GM12878 (cell line): ENCODE data around the gene COPS6. TPM values are rescaled to one million over a fixed set of nuclear protein-coding genes. Genes with fewer than 3 reads are reported as not detected.

Experiments
- ATAC-seq: fragments of 200-7000 bp; cut with Tn5 transposase; 3 replicates; pipeline ENCODE4 v1.9.1; 2020; ENCODE audit warnings: mild to moderate bottlenecking, moderate library complexity
- BruUV-seq: library from RNA; stranded (reverse); fragments of 400-500 nt; replicated peaks from 2 replicates; lab custom pipeline; 2021; lab: Mats Ljungman, UMichigan
- CTCF ChIA-PET: fragments of 300-600 bp; sonication (Branson Sonifier 250); formaldehyde crosslinking; extraction: SDS; loops from one replicate; lab custom pipeline; 2021; ENCODE audit warnings: inconsistent platforms; lab: Yijun Ruan, JAX
- POLR2A ChIA-PET: fragments of 350-600 bp; formaldehyde crosslinking; extraction: SDS; loops from one replicate; lab custom pipeline; 2021; ENCODE audit warnings: inconsistent platforms; lab: Charles Lee
- RAD21 ChIA-PET: fragments of 300-600 bp; sonication (Branson Sonifier 250); formaldehyde crosslinking; loops from one replicate; lab custom pipeline; 2023; ENCODE audit warnings: antibody characterized with exemption; ENCODE audit not compliant: unreplicated experiment; lab: Charles Lee
- SMC1A ChIA-PET: fragments of 300-600 bp; sonication (Branson Sonifier 250); formaldehyde crosslinking; loops from one replicate; lab custom pipeline; 2023; ENCODE audit not compliant: unreplicated experiment, uncharacterized antibody; lab: Charles Lee
- DNase-seq: peaks from one replicate; pipeline ENCODE4 v3.0.0-alpha.2; 2011; ENCODE audit warnings: low read depth, low spot score
- FAIRE-seq: peaks from 3 replicates; lab custom pipeline; 2011; peaks lifted over from hg19 to GRCh38; lab: Jason Lieb, UNC
- H2AFZ ChIP-seq: 2 replicates; pipeline ENCODE4 v1.6.0; 2011; ENCODE audit warnings: low read depth, low read length, control low read depth; ENCODE audit not compliant: control insufficient read depth
- H3K27ac ChIP-seq: 2 replicates; pipeline ENCODE4 v1.5.1; 2011; ENCODE audit warnings: control low read depth; ENCODE audit not compliant: control insufficient read depth, insufficient read depth
- H3K27me3 ChIP-seq, 2 experiments: replicated peaks in 1 of 2; 2 replicates each; pipeline versions ENCODE4 v1.6.0 to v1.6.1; 2011; ENCODE audit warnings: low read length in 1 of 2; ENCODE audit not compliant: control insufficient read depth in 2 of 2, insufficient read depth in 2 of 2
- H3K36me3 ChIP-seq, 2 experiments: 2 replicates each; pipeline ENCODE4 v1.5.1; 2011; ENCODE audit warnings: low read length in 1 of 2; ENCODE audit not compliant: control insufficient read depth in 2 of 2, insufficient read depth in 2 of 2
- H3K4me1 ChIP-seq: 2 replicates; pipeline ENCODE4 v1.6.1; 2011; ENCODE audit warnings: mild to moderate bottlenecking, low read length, moderate library complexity, mixed read lengths; ENCODE audit not compliant: control insufficient read depth, insufficient read depth
- H3K4me2 ChIP-seq: 2 replicates; pipeline ENCODE4 v1.6.0; 2011; ENCODE audit warnings: control low read depth; ENCODE audit not compliant: control insufficient read depth, insufficient read depth
- H3K4me3 ChIP-seq: fragments of 200-600 bp; sonication (generic); 2 replicates; pipeline ENCODE4 v1.5.1; 2016
- H3K79me2 ChIP-seq: 2 replicates; pipeline ENCODE4 v1.6.0; 2011; ENCODE audit warnings: low read length; ENCODE audit not compliant: control insufficient read depth, insufficient read depth
- H3K9ac ChIP-seq: 2 replicates; pipeline ENCODE4 v1.8.0; 2011; ENCODE audit warnings: low read length, control low read depth, mixed read lengths; ENCODE audit not compliant: control insufficient read depth, insufficient read depth
- H3K9me3 ChIP-seq: replicated peaks from 3 replicates; pipeline ENCODE4 v1.5.1; 2011; ENCODE audit warnings: mild to moderate bottlenecking, low read length; ENCODE audit not compliant: control insufficient read depth, insufficient read depth
- H4K20me1 ChIP-seq: 2 replicates; pipeline ENCODE4 v1.6.0; 2011; ENCODE audit not compliant: control insufficient read depth, insufficient read depth
- ATF3 ChIP-seq: IDR thresholded peaks from 2 replicates; pipeline ENCODE4 v1.6.1; 2011; ENCODE audit warnings: low read depth, mild to moderate bottlenecking, low read length, moderate library complexity, borderline replicate concordance; ENCODE audit errors: extremely low read depth
- CTCF ChIP-seq, 3 experiments: IDR thresholded peaks in 2 of 3; conservative IDR thresholded peaks in 1 of 3; 2 replicates each; pipeline ENCODE4 v1.5.1; 2011; ENCODE audit warnings: low read depth in 3 of 3, low read length in 3 of 3, mild to moderate bottlenecking in 3 of 3, control low read depth in 2 of 3, moderate library complexity in 2 of 3, inconsistent platforms in 1 of 3, mixed read lengths in 1 of 3; ENCODE audit not compliant: control insufficient read depth in 2 of 3, insufficient read depth in 1 of 3; ENCODE audit errors: extremely low read depth in 1 of 3
- IKZF1 ChIP-seq: fragments of 450-650 bp; conservative IDR thresholded peaks from 2 replicates; pipeline ENCODE4 v1.6.1; 2017; ENCODE audit warnings: antibody characterized with exemption, mild to moderate bottlenecking
- KLF5 ChIP-seq: fragments of 450-650 bp; IDR thresholded peaks from 2 replicates; pipeline ENCODE4 v1.6.1; 2014; ENCODE audit warnings: mild to moderate bottlenecking; ENCODE audit not compliant: partially characterized antibody
- MTA2 ChIP-seq: fragments of 450-650 bp; IDR thresholded peaks from 2 replicates; pipeline ENCODE4 v1.6.1; 2016; ENCODE audit warnings: low read depth, mild to moderate bottlenecking, moderate library complexity
- NRF1 ChIP-seq: conservative IDR thresholded peaks from 2 replicates; pipeline ENCODE4 v1.6.1; 2011; ENCODE audit warnings: mild to moderate bottlenecking, low read depth, low read length, improper control_type of control experiment
- PML ChIP-seq: IDR thresholded peaks from 2 replicates; pipeline ENCODE4 v1.6.1; 2012; ENCODE audit warnings: low read length, inconsistent platforms
- RBBP5 ChIP-seq: fragments of 200-600 bp; sonication (generic); conservative IDR thresholded peaks from 2 replicates; pipeline ENCODE4 v1.6.1; 2016
- ZBTB40 ChIP-seq: fragments of 450-650 bp; IDR thresholded peaks from 2 replicates; pipeline ENCODE4 v1.6.1; 2016; ENCODE audit warnings: mild to moderate bottlenecking, moderate library complexity, borderline replicate concordance
- ZNF207 ChIP-seq: fragments of 450-650 bp; IDR thresholded peaks from 2 replicates; pipeline ENCODE4 v1.6.1; 2014; ENCODE audit warnings: antibody characterized with exemption, mild to moderate bottlenecking, borderline replicate concordance
- ZNF217 ChIP-seq: fragments of 450-650 bp; IDR thresholded peaks from 2 replicates; pipeline ENCODE4 v1.6.1; 2017; ENCODE audit warnings: antibody characterized with exemption, mild to moderate bottlenecking
- ZNF687 ChIP-seq: fragments of 450-650 bp; IDR thresholded peaks from 2 replicates; pipeline ENCODE4 v1.6.1; 2017; ENCODE audit warnings: mild to moderate bottlenecking, moderate library complexity
- WGBS: methylation state at CpG from one replicate; pipeline ENCODE4 v1.1.6; 2016; ENCODE audit warnings: low lambda C conversion rate; ENCODE audit not compliant: insufficient replicate concordance, insufficient coverage; ENCODE audit errors: missing lambda C conversion rate; 5-methylcytosine and 5-hydroxymethylcytosine counted together
- in situ Hi-C: fragments of 300-500 bp; cut with MboI; formaldehyde crosslinking; loops from 9 replicates; pipeline ENCODE4 v1.14.3; 2018; ENCODE audit warnings: mixed read lengths
- intact Hi-C: fragments of 100-400 bp; cut with micrococcal nuclease; formaldehyde crosslinking; loops from one replicate; pipeline ENCODE4 v1.14.2; 2022; ENCODE audit not compliant: unreplicated experiment
- polyA plus RNA-seq, 11 experiments: library from polyadenylated mRNA; depleted of rRNA in 4 of 11; unstranded in 6 of 11; stranded (reverse) in 5 of 11; fragments of >200 nt; fragmentation: Nextera tagmentation in 4 of 11; fragmentation: Illumina TruSeq in 1 of 11; extraction: Ambion mirVana in 4 of 11; extraction: Trizol in 1 of 11; gene quantifications; 1 replicate in 1 of 11; 2 replicates in 10 of 11; pipeline versions ENCODE4 v1.2.1 to v1.2.3, GENCODE V29; 2011 to 2016; ENCODE audit warnings: inconsistent platforms in 2 of 11, missing spikeins in 2 of 11, low read depth in 1 of 11
- total RNA-seq, 4 experiments: library from RNA; depleted of rRNA in 3 of 4; stranded (reverse); fragments of >200 nt in 3 of 4; fragmentation: Illumina TruSeq in 1 of 4; extraction: Trizol in 1 of 4; gene quantifications; 2 replicates each; pipeline versions ENCODE4 v1.2.1 to v1.2.3, GENCODE V29; 2013 to 2021

COPS6 gene
- total and polyA plus RNA-seq, 10 of the 15 experiments (the other 5 are each of a cell fraction or from before 2014, with no cell fraction given): 28.5 to 182 (median 81.5) TPM

GRCh38 chr7:100072462-100072861, 16.3 kb upstream of the COPS6 start (continued):
- no peak for TF ChIP-seq ZNF207

GRCh38 chr7:100074841-100075240, 13.9 kb upstream of the COPS6 start:
- no peak overlapping the region for H2AFZ ChIP-seq
- ATAC-seq (no peak), DNase-seq (no peak), FAIRE-seq (no peak)
- no peak overlapping the region for H3K4me2 ChIP-seq
- ChIA-PET RAD21 (no interaction called here), CTCF (interaction anchor here (1.2 to 1.3 kb wide), 3 partner anchors 11 to 81 kb away, joined by 3 to 5 read pairs (median 5); no protein-coding TSS in a partner anchor), POLR2A (no interaction called here), SMC1A (interaction anchor here (1.2 kb wide), 1 partner anchor 16 kb away, joined by 3 read pairs; no protein-coding TSS in a partner anchor)
- 100% methylated on average over 7 of the region's 7 CpGs for WGBS
- peaks cover 30 to 61% of the 10 kb centered on the region in 2 experiments for H3K36me3 ChIP-seq
- in situ Hi-C loops (no loop called here), intact Hi-C loops (no loop called here)
- H3K27me3 ChIP-seq: no peaks in the 10 kb centered on the region
- no peak overlapping the region for H3K9ac ChIP-seq
- no peaks in the 10 kb centered on the region for H4K20me1 ChIP-seq
- peaks cover 20% of the 10 kb centered on the region for H3K79me2 ChIP-seq
- no peak overlapping the region for H3K27ac ChIP-seq
- TF ChIP-seq ZNF217 (no peak), ATF3 (no peak), MTA2 (no peak), RBBP5 (no peak), NRF1 (no peak), CTCF (IDR thresholded peaks at IDR 0.05 in 2 of 3, conservative IDR thresholded peaks at IDR 0.05 in 1 of 3; ENCODE audit: control insufficient read depth in 2 of 3, extremely low read depth in 1 of 3, insufficient read depth in 1 of 3, low read depth in 3 of 3, low read length in 3 of 3) (no peak), ZNF687 (no peak), IKZF1 (no peak), ZBTB40 (no peak), KLF5 (no peak), PML (no peak)
- no peak overlapping the region for H3K4me3 ChIP-seq
- H3K9me3 ChIP-seq: peaks cover 32% of the 10 kb centered on the region; the same call in 2 of the 3 replicates
- BruUV-seq: no TSS peak
- no peaks in the 10 kb centered on the region for H3K4me1 ChIP-seq
